ENCODE measurements around the gene SPEM1.

SPEM1 gene

GRCh38 chr17:7439462-7440112 lies 19.5 kb downstream of the SPEM1 start, which contains the start of gene FGF11:
Gene FGF11, plus strand, starts transcription at chr17:7439512. Its CDS starts 109 bp downstream, at chr17:7439621.
- Mint-ChIP-seq H3K9me3 (no peaks in the 10 kb centered on the region), H3K27ac (peak within 1 kb of the TSS; percentile 84), H3K4me1 (peaks cover 43% of the 10 kb centered on the region), H3K36me3 (peaks cover 42% of the 10 kb centered on the region), H3K4me3 (peak within 1 kb of the TSS; percentile 90)
- ATAC-seq (no peak), DNase-seq (ENCODE audit: low spot score in 2 of 2) (no peak)

- Mint-ChIP-seq H3K9me3 (no peaks in the 10 kb centered on the region), H3K27ac (peak overlapping the region; percentile 84), H3K36me3 (peaks cover 38% of the 10 kb centered on the region), H3K4me3 (peak overlapping the region; percentile 90), H3K4me1 (peaks cover 47% of the 10 kb centered on the region)
- DNase-seq (ENCODE audit: low spot score in 2 of 2) (peak; percentile 18 to 65), ATAC-seq (no peak)
Observed at GRCh38 chr17:7440113-7440833, 20.1 kb downstream of the SPEM1 start.

- Mint-ChIP-seq H3K9me3 (no peaks in the 10 kb centered on the region), H3K4me1 (peaks cover 52% of the 10 kb centered on the region), H3K27ac (peak overlapping the region; percentile 84), H3K36me3 (peaks cover 35% of the 10 kb centered on the region), H3K4me3 (peak overlapping the region; percentile 90)
- DNase-seq (ENCODE audit: low spot score in 2 of 2) (peak; percentile 15 to 59), ATAC-seq (no peak)
Observed at GRCh38 chr17:7440834-7441195, 20.7 kb downstream of the SPEM1 start.

- ATAC-seq (no peak), DNase-seq (ENCODE audit: low spot score in 2 of 2) (no peak)
- Mint-ChIP-seq H3K36me3 (peaks cover 31% of the 10 kb centered on the region), H3K4me3 (peak overlapping the region; percentile 90), H3K9me3 (no peaks in the 10 kb centered on the region), H3K27ac (no peak overlapping the region), H3K4me1 (peaks cover 53% of the 10 kb centered on the region)
Observed at GRCh38 chr17:7441266-7441665, 21.1 kb downstream of the SPEM1 start.

- no peak overlapping the region for H3K4me3 Mint-ChIP-seq
- no peak for ATAC-seq
- peaks cover 45% of the 10 kb centered on the region for H3K4me1 Mint-ChIP-seq
- H3K36me3 Mint-ChIP-seq, result peaks cover 22% of the 10 kb centered on the region
- no peaks in the 10 kb centered on the region for H3K9me3 Mint-ChIP-seq
- no peak for DNase-seq (ENCODE audit: low spot score in 2 of 2)
- no peak overlapping the region for H3K27ac Mint-ChIP-seq
Observed at GRCh38 chr17:7442142-7442541, 22.0 kb downstream of the SPEM1 start.

GRCh38 chr17:7443499-7444485 lies 23.7 kb downstream of the SPEM1 start:
- H3K27ac Mint-ChIP-seq, result no peak overlapping the region
- no peak for DNase-seq (ENCODE audit: low spot score in 2 of 2)

GRCh38 chr17:7444682-7445618 lies 24.8 kb downstream of the SPEM1 start, which contains the start of gene CHRNB1:
Gene CHRNB1, plus strand, starts transcription at chr17:7445061. Its CDS starts 67 bp downstream, at chr17:7445128.
- peaks cover 6% of the 10 kb centered on the region for H3K36me3 Mint-ChIP-seq
- H3K27ac Mint-ChIP-seq, result no peak within 1 kb of the TSS
- peak within 1 kb of the TSS; percentile 73 for H3K4me3 Mint-ChIP-seq
- no peaks in the 10 kb centered on the region for H3K9me3 Mint-ChIP-seq
- peaks cover 25% of the 10 kb centered on the region for H3K4me1 Mint-ChIP-seq
- ATAC-seq, result peak; percentile 19
- peak in 1 of 2 donors; percentile 56 for DNase-seq (ENCODE audit: low spot score in 2 of 2)

More at GRCh38 chr17:7443499-7444485, 23.7 kb downstream of the SPEM1 start:
- H3K4me1 Mint-ChIP-seq, result peaks cover 32% of the 10 kb centered on the region
- H3K9me3 Mint-ChIP-seq, result no peaks in the 10 kb centered on the region
- H3K36me3 Mint-ChIP-seq, result peaks cover 7% of the 10 kb centered on the region
- no peak overlapping the region for H3K4me3 Mint-ChIP-seq
- no peak for ATAC-seq

- H3K27ac Mint-ChIP-seq, result no peak overlapping the region
- DNase-seq (ENCODE audit: low spot score in 2 of 2) (no peak), ATAC-seq (peak; percentile 70)
- H3K4me3 Mint-ChIP-seq, result peak overlapping the region; percentile 73
- no peaks in the 10 kb centered on the region for H3K9me3 Mint-ChIP-seq
- peaks cover 19% of the 10 kb centered on the region for H3K4me1 Mint-ChIP-seq
- H3K36me3 Mint-ChIP-seq, result no peaks in the 10 kb centered on the region
Observed at GRCh38 chr17:7445619-7445968, 25.5 kb downstream of the SPEM1 start.

GRCh38 chr17:7448461-7448860 lies 28.3 kb downstream of the SPEM1 start:
- DNase-seq (ENCODE audit: low spot score in 2 of 2) (no peak), ATAC-seq (no peak)
- Mint-ChIP-seq H3K36me3 (no peaks in the 10 kb centered on the region), H3K4me1 (peaks cover 14% of the 10 kb centered on the region), H3K4me3 (no peak overlapping the region), H3K9me3 (no peaks in the 10 kb centered on the region), H3K27ac (no peak overlapping the region)

- no peak for DNase-seq (ENCODE audit: low spot score in 2 of 2)
- no peak for ATAC-seq
- Mint-ChIP-seq H3K4me3 (no peak overlapping the region), H3K36me3 (peaks cover 81% of the 10 kb centered on the region), H3K9me3 (no peaks in the 10 kb centered on the region), H3K27ac (peak overlapping the region; percentile 71), H3K4me1 (peaks cover 15% of the 10 kb centered on the region)
Observed at GRCh38 chr17:7459961-7460545, 39.9 kb downstream of the SPEM1 start.

- Mint-ChIP-seq H3K36me3 (peaks cover 81% of the 10 kb centered on the region), H3K27ac (peak overlapping the region; percentile 71), H3K4me1 (peaks cover 14% of the 10 kb centered on the region), H3K9me3 (no peaks in the 10 kb centered on the region), H3K4me3 (no peak overlapping the region)
- no peak for DNase-seq (ENCODE audit: low spot score in 2 of 2)
- ATAC-seq, result no peak
Observed at GRCh38 chr17:7460850-7461660, 40.9 kb downstream of the SPEM1 start.

- peak overlapping the region; percentile 71 for H3K27ac Mint-ChIP-seq
Observed at GRCh38 chr17:7462474-7463371, 42.6 kb downstream of the SPEM1 start.

More at GRCh38 chr17:7462474-7463371, 42.6 kb downstream of the SPEM1 start:
- Mint-ChIP-seq H3K9me3 (no peaks in the 10 kb centered on the region), H3K4me1 (peaks cover 18% of the 10 kb centered on the region), H3K36me3 (peaks cover 88% of the 10 kb centered on the region), H3K4me3 (no peak overlapping the region)
- ATAC-seq, result no peak
- no peak for DNase-seq (ENCODE audit: low spot score in 2 of 2)

Measured in stimulated activated effector memory CD8-positive, alpha-beta T cell treated with anti-CD3 and anti-CD28 coated beads, Interleukin-12 subunit alpha, Interleukin-12 subunit beta, amount 100 ng/mL, for 72 hours (primary cell).